Tibial nerve (tissue), 3 donors: ENCODE measurements around the gene CCDC177.

Source experiments
- EP300 ChIP-seq, 2 donors: sonication (generic); formaldehyde crosslinking; IDR thresholded peaks; one replicate each; pipeline ENCODE4 v1.6.1; 2017; ENCODE audit warnings: antibody characterized with exemption in 2 of 2, mild to moderate bottlenecking in 1 of 2
- POLR2A ChIP-seq, 2 donors: fragments of 450-650 bp; IDR thresholded peaks; one replicate each; pipeline ENCODE4 v1.6.1; 2017; ENCODE audit warnings: antibody characterized with exemption in 2 of 2, mild to moderate bottlenecking in 2 of 2, moderate library complexity in 2 of 2

GRCh38 chr14:69528930-69529329 lies 45.7 kb downstream of the CCDC177 start:
- TF ChIP-seq EP300 (IDR thresholded peaks at IDR 0.05) (no peak), POLR2A (IDR thresholded peaks at IDR 0.05) (no peak)
